ENCODE measurements around the gene CHST4. TPM values are rescaled to one million over a fixed set of nuclear protein-coding genes. Genes with fewer than 3 reads are reported as not detected.

CHST4 gene
- total RNA-seq, 1 experiment from 2014 or later: 5.9 TPM

GRCh38 chr16:71480956-71481355 lies 45.3 kb upstream of the CHST4 start:
- Histone ChIP-seq H3T11ph (ENCODE audit: low read length) (no peak overlapping the region), H4K5ac (ENCODE audit: insufficient read length, low read depth, low read length) (no peak overlapping the region), H3K23me2 (ENCODE audit: insufficient read length, low read depth, low read length, poor library complexity, severe bottlenecking) (no peaks in the 10 kb centered on the region), H2AFZ (ENCODE audit: low read length) (no peak overlapping the region), H3K9me3 (ENCODE audit: control insufficient read depth, low read depth, low read length) (no peaks in the 10 kb centered on the region), H3K27ac (ENCODE audit: insufficient read length, low read depth, low read length) (no peak overlapping the region), H2BK5ac (ENCODE audit: insufficient read length, low read length) (no peak overlapping the region), H3K79me1 (ENCODE audit: insufficient read depth, low read depth, low read length, poor library complexity, severe bottlenecking) (no peaks in the 10 kb centered on the region), H3K4me1 (ENCODE audit: insufficient read depth, low read length) (no peaks in the 10 kb centered on the region), H3K9ac (ENCODE audit: extremely low read depth, insufficient read length, low read length) (no peak overlapping the region), H4K8ac (replicated peaks; ENCODE audit: insufficient read length, low read depth, low read length) (no peak overlapping the region), H3K14ac (ENCODE audit: insufficient read depth, low read length) (no peak overlapping the region), H2BK120ac (ENCODE audit: low read depth, low read length, poor library complexity, severe bottlenecking) (no peak overlapping the region), H2AK5ac (ENCODE audit: insufficient read length, low read length) (no peak overlapping the region), H3K79me2 (ENCODE audit: insufficient read depth, low read length) (no peaks in the 10 kb centered on the region), H3K56ac (ENCODE audit: insufficient read length, low read depth, low read length) (no peak overlapping the region), H2BK15ac (ENCODE audit: low read depth, low read length) (no peak overlapping the region), H4K20me1 (ENCODE audit: control insufficient read depth, insufficient read depth, insufficient read length) (no peaks in the 10 kb centered on the region), H2BK20ac (ENCODE audit: low read depth, low read length, poor library complexity, severe bottlenecking) (no peak overlapping the region), H4K91ac (ENCODE audit: insufficient read length, low read depth, low read length) (no peak overlapping the region), H3K27me3 (ENCODE audit: insufficient read depth, low read length) (no peaks in the 10 kb centered on the region; the same call in 1 of the 2 replicates), H3K4ac (ENCODE audit: low read depth, low read length) (no peak overlapping the region), H3K4me2 (ENCODE audit: insufficient read depth, insufficient read length, low read length) (no peak overlapping the region), H3K18ac (ENCODE audit: insufficient read length, low read depth, low read length) (no peak overlapping the region), H2BK12ac (ENCODE audit: insufficient read length, low read depth, low read length) (no peak overlapping the region), H3K23ac (ENCODE audit: insufficient read length, low read depth, low read length) (no peak overlapping the region)
- H3K4me3 Mint-ChIP-seq: no peak overlapping the region
- peaks cover 0 to 11% (median 8%) of the 10 kb centered on the region in 3 experiments; a peak in 6 of 7 replicates for H3K36me3 Mint-ChIP-seq (ENCODE audit: insufficient read depth in 1 of 3, low read depth in 3 of 3)
- H3K27me3 Mint-ChIP-seq (ENCODE audit: low read depth): no peaks in the 10 kb centered on the region; the same call in 1 of the 2 replicates
- no peak for TF ChIP-seq CTCF (conservative IDR thresholded peaks at IDR 0.05)
- peaks cover 11 to 12% of the 10 kb centered on the region in 2 experiments for H3K4me1 Mint-ChIP-seq
- no peak overlapping the region for H3K27ac Mint-ChIP-seq
- no peaks in the 10 kb centered on the region for H3K9me3 Mint-ChIP-seq
- WGBS (ENCODE audit: extremely low coverage, insufficient read length, low lambda C conversion rate): no CpG with 5 or more reads among the region's 2 CpGs
- no peak for DNase-seq
